ENCODE results near the gene MACO1.
"Not testable (repeated sequence)": the region's sequence is repeated elsewhere in the genome, so short reads cannot be mapped to it uniquely, and the experiment has no call there.

The MACO1 gene

GRCh38 chr1:25387096-25387495 lies 43.6 kb upstream of the MACO1 start:
- DNase-seq (ENCODE audit: low spot score), result not testable (repeated sequence)
- WGBS, 2 donors (ENCODE audit: extremely low coverage in 2 of 2, insufficient read length in 2 of 2, insufficient replicate concordance in 1 of 2), result no CpG with 5 or more reads among the region's 4 CpGs

GRCh38 chr1:25388691-25389090 lies 42.0 kb upstream of the MACO1 start:
- not testable (repeated sequence) for H2BK12ac ChIP-seq (ENCODE audit: low read length); H4K8ac ChIP-seq (ENCODE audit: low read depth, low read length); H2AFZ ChIP-seq (ENCODE audit: low read length); H3K4me3 ChIP-seq (ENCODE audit: low read length in 2 of 2); H3K9ac ChIP-seq (ENCODE audit: low read depth, low read length, poor library complexity); H3K4me1 ChIP-seq (ENCODE audit: control insufficient read depth in 2 of 2, insufficient read depth in 1 of 2, low read depth in 1 of 2, low read length in 2 of 2); H3K79me1 ChIP-seq (ENCODE audit: low read depth, low read length); H3K23ac ChIP-seq (ENCODE audit: low read depth, low read length, poor library complexity); H4K91ac ChIP-seq (ENCODE audit: low read depth, low read length, poor library complexity); H3K36me3 ChIP-seq (replicated peaks in 1 of 2; ENCODE audit: control insufficient read depth in 2 of 2, insufficient read depth in 2 of 2, low read length in 2 of 2); H3K14ac ChIP-seq (ENCODE audit: low read length); H3K9me3 ChIP-seq (replicated peaks in 1 of 2; ENCODE audit: control insufficient read depth in 2 of 2, insufficient read depth in 1 of 2, low read depth in 1 of 2, low read length in 2 of 2); H2BK5ac ChIP-seq (ENCODE audit: low read length); H2BK120ac ChIP-seq (ENCODE audit: low read depth, low read length); DNase-seq (ENCODE audit: low spot score); H3K27ac ChIP-seq (replicated peaks; ENCODE audit: low read length); H2AK5ac ChIP-seq (ENCODE audit: low read depth, low read length); H3K4ac ChIP-seq (ENCODE audit: low read length); H2BK15ac ChIP-seq (ENCODE audit: low read length); H3K27me3 ChIP-seq (ENCODE audit: control insufficient read depth in 3 of 3, insufficient read depth in 3 of 3, low read depth in 1 of 3, low read length in 3 of 3); H3K4me2 ChIP-seq (ENCODE audit: insufficient read depth, low read length, poor library complexity, severe bottlenecking); H3K18ac ChIP-seq (ENCODE audit: low read length)
- WGBS, 2 donors (ENCODE audit: extremely low coverage in 2 of 2, insufficient read length in 2 of 2, insufficient replicate concordance in 1 of 2), result no CpG with 5 or more reads among the region's 9 CpGs

More at GRCh38 chr1:25387096-25387495, 43.6 kb upstream of the MACO1 start:
- H3K14ac ChIP-seq (ENCODE audit: low read length); H3K79me1 ChIP-seq (ENCODE audit: low read depth, low read length); H3K27me3 ChIP-seq (ENCODE audit: control insufficient read depth in 3 of 3, insufficient read depth in 3 of 3, low read depth in 1 of 3, low read length in 3 of 3); H2BK12ac ChIP-seq (ENCODE audit: low read length); H2AK5ac ChIP-seq (ENCODE audit: low read depth, low read length); H3K36me3 ChIP-seq (replicated peaks in 1 of 2; ENCODE audit: control insufficient read depth in 2 of 2, insufficient read depth in 2 of 2, low read length in 2 of 2); H3K4ac ChIP-seq (ENCODE audit: low read length); H4K8ac ChIP-seq (ENCODE audit: low read depth, low read length); H3K9me3 ChIP-seq (replicated peaks in 1 of 2; ENCODE audit: control insufficient read depth in 2 of 2, insufficient read depth in 1 of 2, low read depth in 1 of 2, low read length in 2 of 2); H2AFZ ChIP-seq (ENCODE audit: low read length); H3K23ac ChIP-seq (ENCODE audit: low read depth, low read length, poor library complexity); H2BK15ac ChIP-seq (ENCODE audit: low read length); H3K4me3 ChIP-seq (ENCODE audit: low read length in 2 of 2); H2BK120ac ChIP-seq (ENCODE audit: low read depth, low read length); H3K27ac ChIP-seq (replicated peaks; ENCODE audit: low read length); H4K91ac ChIP-seq (ENCODE audit: low read depth, low read length, poor library complexity); H2BK5ac ChIP-seq (ENCODE audit: low read length); H3K18ac ChIP-seq (ENCODE audit: low read length); H3K4me2 ChIP-seq (ENCODE audit: insufficient read depth, low read length, poor library complexity, severe bottlenecking); H3K4me1 ChIP-seq (ENCODE audit: control insufficient read depth in 2 of 2, insufficient read depth in 1 of 2, low read depth in 1 of 2, low read length in 2 of 2); H3K9ac ChIP-seq (ENCODE audit: low read depth, low read length, poor library complexity): not testable (repeated sequence)

- not testable (repeated sequence) for H2AFZ ChIP-seq (ENCODE audit: low read length); H3K4me2 ChIP-seq (ENCODE audit: insufficient read depth, low read length, poor library complexity, severe bottlenecking)
Measured at GRCh38 chr1:25389721-25390120, 41.0 kb upstream of the MACO1 start.

GRCh38 chr1:25392841-25393240 lies 37.9 kb upstream of the MACO1 start:
- Histone ChIP-seq H4K91ac (ENCODE audit: low read depth, low read length, poor library complexity) (no peak overlapping the region), H2BK5ac (ENCODE audit: low read length) (no peak overlapping the region), H3K27me3 (ENCODE audit: control insufficient read depth in 3 of 3, insufficient read depth in 3 of 3, low read depth in 1 of 3, low read length in 3 of 3) (no peaks in the 10 kb centered on the region), H3K4me1 (ENCODE audit: control insufficient read depth in 2 of 2, insufficient read depth in 1 of 2, low read depth in 1 of 2, low read length in 2 of 2) (no peaks in the 10 kb centered on the region), H3K36me3 (replicated peaks in 1 of 2; ENCODE audit: control insufficient read depth in 2 of 2, insufficient read depth in 2 of 2, low read length in 2 of 2) (no peaks in the 10 kb centered on the region), H2BK12ac (ENCODE audit: low read length) (no peak overlapping the region), H3K4me3 (ENCODE audit: low read length in 2 of 2) (no peak overlapping the region), H2AFZ (ENCODE audit: low read length) (no peak overlapping the region), H3K79me1 (ENCODE audit: low read depth, low read length) (no peaks in the 10 kb centered on the region), H3K18ac (ENCODE audit: low read length) (no peak overlapping the region), H2AK5ac (ENCODE audit: low read depth, low read length) (no peak overlapping the region), H2BK15ac (ENCODE audit: low read length) (no peak overlapping the region), H3K14ac (ENCODE audit: low read length) (no peak overlapping the region), H3K9me3 (replicated peaks in 1 of 2; ENCODE audit: control insufficient read depth in 2 of 2, insufficient read depth in 1 of 2, low read depth in 1 of 2, low read length in 2 of 2) (no peaks in the 10 kb centered on the region), H3K9ac (ENCODE audit: low read depth, low read length, poor library complexity) (no peak overlapping the region), H3K23ac (ENCODE audit: low read depth, low read length, poor library complexity) (no peak overlapping the region), H3K4me2 (ENCODE audit: insufficient read depth, low read length, poor library complexity, severe bottlenecking) (no peak overlapping the region), H2BK120ac (ENCODE audit: low read depth, low read length) (no peak overlapping the region), H3K27ac (replicated peaks; ENCODE audit: low read length) (no peak overlapping the region), H4K8ac (ENCODE audit: low read depth, low read length) (no peak overlapping the region), H3K4ac (ENCODE audit: low read length) (no peak overlapping the region)
- no CpG with 5 or more reads among the region's 6 CpGs for WGBS, 2 donors (ENCODE audit: extremely low coverage in 2 of 2, insufficient read length in 2 of 2, insufficient replicate concordance in 1 of 2)
- no peak for DNase-seq (ENCODE audit: low spot score)

More at GRCh38 chr1:25389721-25390120, 41.0 kb upstream of the MACO1 start:
- not testable (repeated sequence) for H3K9ac ChIP-seq (ENCODE audit: low read depth, low read length, poor library complexity); H3K27me3 ChIP-seq (ENCODE audit: control insufficient read depth in 3 of 3, insufficient read depth in 3 of 3, low read depth in 1 of 3, low read length in 3 of 3); H2BK5ac ChIP-seq (ENCODE audit: low read length); H3K14ac ChIP-seq (ENCODE audit: low read length); H3K36me3 ChIP-seq (replicated peaks in 1 of 2; ENCODE audit: control insufficient read depth in 2 of 2, insufficient read depth in 2 of 2, low read length in 2 of 2); H2AK5ac ChIP-seq (ENCODE audit: low read depth, low read length); H3K4me3 ChIP-seq (ENCODE audit: low read length in 2 of 2); DNase-seq (ENCODE audit: low spot score); H3K4me1 ChIP-seq (ENCODE audit: control insufficient read depth in 2 of 2, insufficient read depth in 1 of 2, low read depth in 1 of 2, low read length in 2 of 2); H2BK120ac ChIP-seq (ENCODE audit: low read depth, low read length); H3K18ac ChIP-seq (ENCODE audit: low read length); H2BK12ac ChIP-seq (ENCODE audit: low read length); H3K23ac ChIP-seq (ENCODE audit: low read depth, low read length, poor library complexity); H3K4ac ChIP-seq (ENCODE audit: low read length); H4K91ac ChIP-seq (ENCODE audit: low read depth, low read length, poor library complexity); H3K79me1 ChIP-seq (ENCODE audit: low read depth, low read length); H3K27ac ChIP-seq (replicated peaks; ENCODE audit: low read length); H3K9me3 ChIP-seq (replicated peaks in 1 of 2; ENCODE audit: control insufficient read depth in 2 of 2, insufficient read depth in 1 of 2, low read depth in 1 of 2, low read length in 2 of 2); H4K8ac ChIP-seq (ENCODE audit: low read depth, low read length); H2BK15ac ChIP-seq (ENCODE audit: low read length)
- no CpG with 5 or more reads among the region's 3 CpGs for WGBS, 2 donors (ENCODE audit: extremely low coverage in 2 of 2, insufficient read length in 2 of 2, insufficient replicate concordance in 1 of 2)
